WI38 (cell line): Measurements from ENCODE around the gene RCOR3.

Experiments used
- H3K4me3 ChIP-seq: 2 replicates; pipeline ENCODE4 v1.5.1; 2011; ENCODE audit warnings: low read depth, mild to moderate bottlenecking, control low read depth, low read length
- TF ChIP-seq, protein P1 (sequence below): IDR thresholded peaks from 2 replicates; pipeline ENCODE4 v1.5.1; 2012; ENCODE audit warnings: low read depth, mild to moderate bottlenecking, control low read depth, low read length

Gene RCOR3

DNA sequence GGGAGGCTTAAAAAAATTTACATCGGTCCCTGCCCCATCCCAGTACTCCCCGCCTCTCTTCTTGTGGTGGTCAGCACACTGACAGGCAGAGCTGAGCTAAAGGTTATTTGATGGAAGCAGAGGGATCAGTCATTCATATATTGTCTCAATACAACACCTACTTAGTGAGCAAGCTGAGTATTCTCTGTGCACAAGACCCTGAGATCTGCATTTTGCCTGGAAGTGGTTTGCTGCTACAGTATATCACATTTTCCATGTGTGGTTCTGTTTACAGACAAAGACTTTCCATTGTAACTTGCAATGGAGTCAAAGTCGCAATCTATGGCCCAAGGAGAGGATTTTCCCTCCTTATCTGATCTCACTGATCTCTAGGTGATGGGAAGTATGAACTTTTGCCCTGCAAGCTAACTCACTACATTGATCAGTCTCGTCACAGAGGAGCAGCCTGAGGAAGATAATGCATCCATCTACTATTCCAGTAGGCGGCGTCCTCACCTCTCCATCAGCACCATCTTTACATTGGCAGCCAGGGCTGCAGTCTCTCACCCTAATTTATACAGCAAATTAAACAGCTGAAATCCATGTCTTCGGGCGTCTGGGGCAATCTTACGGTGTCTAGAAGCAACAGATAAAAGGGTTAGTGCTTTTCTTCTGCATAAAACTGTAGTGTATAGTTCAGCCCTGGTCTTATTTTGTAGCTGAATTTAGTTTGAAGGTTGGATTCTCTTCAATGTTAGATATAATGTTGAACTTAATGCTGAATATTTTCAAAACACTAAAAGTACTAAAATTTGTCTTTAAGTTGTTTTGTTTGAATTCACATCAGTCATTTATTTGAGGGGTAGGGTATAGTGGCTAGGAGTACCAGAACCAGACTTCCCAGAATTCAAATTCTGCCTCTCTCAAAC is 64.2 kb downstream of the RCOR3 start:
- H3K4me3 ChIP-seq = no peak overlapping the region
- TF ChIP-seq, protein P1, sequence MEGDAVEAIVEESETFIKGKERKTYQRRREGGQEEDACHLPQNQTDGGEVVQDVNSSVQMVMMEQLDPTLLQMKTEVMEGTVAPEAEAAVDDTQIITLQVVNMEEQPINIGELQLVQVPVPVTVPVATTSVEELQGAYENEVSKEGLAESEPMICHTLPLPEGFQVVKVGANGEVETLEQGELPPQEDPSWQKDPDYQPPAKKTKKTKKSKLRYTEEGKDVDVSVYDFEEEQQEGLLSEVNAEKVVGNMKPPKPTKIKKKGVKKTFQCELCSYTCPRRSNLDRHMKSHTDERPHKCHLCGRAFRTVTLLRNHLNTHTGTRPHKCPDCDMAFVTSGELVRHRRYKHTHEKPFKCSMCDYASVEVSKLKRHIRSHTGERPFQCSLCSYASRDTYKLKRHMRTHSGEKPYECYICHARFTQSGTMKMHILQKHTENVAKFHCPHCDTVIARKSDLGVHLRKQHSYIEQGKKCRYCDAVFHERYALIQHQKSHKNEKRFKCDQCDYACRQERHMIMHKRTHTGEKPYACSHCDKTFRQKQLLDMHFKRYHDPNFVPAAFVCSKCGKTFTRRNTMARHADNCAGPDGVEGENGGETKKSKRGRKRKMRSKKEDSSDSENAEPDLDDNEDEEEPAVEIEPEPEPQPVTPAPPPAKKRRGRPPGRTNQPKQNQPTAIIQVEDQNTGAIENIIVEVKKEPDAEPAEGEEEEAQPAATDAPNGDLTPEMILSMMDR = peak; percentile 97

DNA sequence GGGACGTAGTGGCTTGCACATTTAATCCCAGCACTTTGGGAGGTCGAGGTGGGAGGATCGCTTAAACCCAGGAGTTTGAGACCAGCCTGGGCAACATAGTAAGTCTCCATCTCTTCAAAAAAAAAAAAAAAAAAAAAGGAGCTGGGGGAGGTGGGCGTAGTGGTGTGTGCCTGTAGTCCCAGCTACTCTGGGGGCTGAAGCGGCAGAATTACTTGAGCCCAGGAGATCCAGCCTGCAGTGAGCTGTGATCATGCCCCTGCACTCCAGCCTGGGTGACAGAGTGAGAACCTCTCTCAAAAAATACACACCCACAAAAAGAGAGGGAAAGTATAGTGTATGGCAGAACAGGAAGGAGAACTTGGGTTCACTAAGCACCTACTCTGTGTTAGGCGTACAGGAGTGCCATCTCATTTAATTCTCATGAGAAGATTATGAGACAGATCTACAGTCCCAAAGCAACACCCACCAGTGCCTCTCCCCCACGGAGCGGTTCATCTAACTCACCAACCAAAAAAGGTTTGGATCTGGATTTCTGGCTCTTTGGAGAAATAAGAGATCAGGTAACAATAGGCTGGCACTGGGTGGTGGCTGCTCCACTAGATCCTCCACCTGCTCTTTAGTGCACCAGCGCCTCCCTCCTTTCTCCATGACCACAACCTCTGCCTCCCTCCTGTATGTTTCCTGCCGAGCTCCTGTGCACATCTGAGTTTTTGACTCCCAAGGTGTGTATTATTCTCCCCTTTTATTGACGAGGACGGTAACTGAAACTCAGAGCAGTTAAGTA is 66.0 kb downstream of the RCOR3 start:
- TF ChIP-seq, protein P1 = no peak
- no peak overlapping the region for H3K4me3 ChIP-seq

DNA sequence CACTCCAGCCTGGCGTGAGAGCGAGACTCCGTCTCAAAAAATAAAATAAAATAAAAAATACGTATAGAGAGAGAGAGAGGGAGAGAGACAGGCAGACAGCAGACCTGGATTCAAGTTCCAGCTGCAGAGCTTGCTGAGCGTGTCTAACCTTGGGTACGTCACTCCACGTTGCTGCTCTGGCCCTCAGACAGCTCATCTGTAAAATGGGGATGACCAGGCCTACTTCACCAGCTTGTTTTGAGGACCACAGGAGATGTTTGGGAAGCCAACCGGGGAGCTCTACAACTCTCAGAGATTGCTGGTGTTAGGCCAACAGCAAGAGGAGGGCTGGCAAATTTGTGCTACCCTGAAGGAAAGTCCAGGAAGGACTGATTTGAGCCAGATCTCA is 67.0 kb downstream of the RCOR3 start:
- TF ChIP-seq, protein P1 = no peak
- peak overlapping the region; percentile 74 for H3K4me3 ChIP-seq

DNA sequence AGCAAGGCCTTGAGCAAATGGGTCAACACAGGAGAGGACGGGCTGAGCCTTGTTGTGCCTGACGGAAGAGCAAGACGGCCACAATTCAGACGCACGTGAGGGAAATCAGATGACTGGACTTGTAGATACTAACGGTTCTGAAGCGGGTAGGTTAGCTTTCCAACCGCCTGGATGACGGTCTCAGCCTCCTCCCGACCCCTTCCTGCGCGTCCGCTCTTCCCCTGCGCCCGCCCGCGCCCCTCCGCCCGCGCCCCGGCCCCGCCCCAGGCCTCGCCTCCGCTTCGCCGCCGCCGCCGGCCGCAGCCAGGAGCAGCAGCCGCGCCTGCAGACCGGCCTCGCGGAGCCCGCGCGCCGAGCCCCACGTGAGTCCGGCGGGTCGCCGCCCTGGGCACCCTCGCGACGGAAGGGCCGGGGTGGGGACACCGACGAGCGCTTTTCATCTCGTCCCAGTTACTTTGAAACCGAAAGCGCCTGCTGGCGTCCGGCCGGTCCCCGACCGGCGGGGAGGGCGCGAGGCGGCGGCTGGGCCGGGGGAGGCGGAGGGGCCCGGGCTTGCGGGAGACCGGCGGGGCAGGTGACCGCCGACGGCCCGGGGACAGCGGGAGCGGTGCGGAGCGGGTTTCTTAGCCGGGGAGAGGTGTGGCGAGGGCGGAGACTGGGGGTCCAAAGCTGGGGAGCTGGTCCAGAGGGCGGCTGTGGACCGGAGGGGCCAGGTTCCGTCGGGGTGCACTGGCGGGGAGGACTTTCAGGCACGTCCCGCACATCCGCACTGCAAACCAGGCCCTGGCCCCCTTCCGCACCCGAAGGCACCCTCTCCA is 67.6 kb downstream of the RCOR3 start, which contains the start of gene TRAF5:
Gene TRAF5 (plus strand): TSS at position 306 of the 818 bp plus-strand sequence. CDS start 26,407 bp downstream, outside the sequence.
- H3K4me3 ChIP-seq = peak within 1 kb of the TSS; percentile 74
- TF ChIP-seq, protein P1 = no peak

DNA sequence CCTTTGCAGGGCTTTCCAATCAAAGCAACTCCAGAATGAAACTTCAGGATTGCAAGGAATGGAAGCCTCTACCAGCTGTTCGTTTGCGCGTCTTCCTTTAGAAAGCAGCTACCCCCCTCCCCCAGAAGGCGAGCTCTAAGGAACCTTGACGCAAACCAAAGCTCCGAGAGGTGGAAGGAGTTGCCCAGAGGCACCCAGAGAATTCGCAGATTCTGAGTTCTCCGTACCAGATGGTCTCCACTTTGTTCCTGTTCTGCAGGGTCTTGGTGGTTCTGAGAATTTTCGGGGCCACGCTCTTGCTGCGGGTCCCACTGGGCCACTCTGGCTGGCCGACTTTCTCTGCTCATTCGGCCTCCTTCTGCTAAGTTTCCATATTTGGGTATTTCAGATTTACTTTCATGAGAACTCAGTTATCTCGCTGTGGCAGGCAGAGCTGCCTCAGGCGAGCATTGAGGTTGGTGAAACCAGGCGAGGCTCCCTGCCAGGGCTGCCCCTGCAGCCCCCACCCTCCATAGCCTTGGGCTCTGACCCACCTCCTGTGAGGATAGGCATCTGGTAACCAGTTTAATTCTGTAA is 68.3 kb downstream of the RCOR3 start:
- H3K4me3 ChIP-seq = peak overlapping the region; percentile 74
- TF ChIP-seq, protein P1 = no peak

DNA sequence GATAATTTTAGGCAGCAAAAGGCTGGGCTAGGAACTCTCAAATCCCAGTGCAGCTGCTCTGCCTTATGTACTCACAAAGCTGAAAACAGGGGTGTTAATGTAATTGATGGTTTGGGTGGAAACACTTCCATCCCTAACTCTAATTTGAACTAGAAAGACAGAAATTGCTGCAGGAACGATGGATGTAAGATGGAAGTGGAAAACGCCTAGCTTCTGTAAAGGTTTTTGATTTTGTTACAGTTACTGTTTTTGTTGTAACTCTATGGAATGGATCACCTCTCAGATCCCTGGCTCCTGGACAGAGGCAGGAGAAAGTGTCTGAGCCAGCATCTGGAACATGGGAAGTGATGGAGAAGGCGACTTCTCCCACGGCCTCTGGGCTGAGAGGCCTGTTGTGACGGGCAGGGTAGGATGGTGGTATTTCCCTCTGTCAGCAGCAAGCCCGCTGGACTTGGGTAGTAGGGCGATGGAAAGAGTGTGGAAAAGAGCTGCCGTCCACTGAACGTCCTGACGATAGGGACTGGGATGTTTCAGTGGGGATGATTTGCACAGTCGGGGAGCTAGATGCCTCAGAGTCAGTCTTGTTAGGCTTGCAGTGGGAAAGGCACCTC is 69.0 kb downstream of the RCOR3 start:
- TF ChIP-seq, protein P1 = no peak
- peak overlapping the region; percentile 74 for H3K4me3 ChIP-seq
